Activated naive CD8-positive, alpha-beta T cell treated with anti-CD3 and anti-CD28 coated beads, Interleukin-2, amount 10 ng/mL, durations not matched to agents 7 days and 5 days (primary cell): Measurements from ENCODE around the gene TTC14. TPM values are rescaled to one million over a fixed set of nuclear protein-coding genes. Genes with fewer than 3 reads are reported as not detected.
"Not testable (repeated sequence)": the region's sequence is repeated elsewhere in the genome, so short reads cannot be mapped to it uniquely, and the experiment has no call there.

ENCODE experiments used
- ATAC-seq: fragments of 150-1000 bp; cut with Tn5 transposase; one replicate; pipeline ENCODE4 v1.10.0; 2021; ENCODE audit warnings: low read depth, moderate library complexity
- POLR2A ChIA-PET: fragments of 350-600 bp; sonication (Branson Sonifier 250); formaldehyde crosslinking; loops from one replicate; lab custom pipeline; 2021; ENCODE audit warnings: antibody characterized with exemption; lab: Charles Lee
- DNase-seq: peaks from one replicate; pipeline ENCODE4 v3.0.0; 2021
- H3K27ac Mint-ChIP-seq: one replicate; pipeline ENCODE4 v1.8.0; 2022; ENCODE audit warnings: mild to moderate bottlenecking, mixed read lengths
- H3K27me3 Mint-ChIP-seq: one replicate; pipeline ENCODE4 v1.8.0; 2022; ENCODE audit warnings: mild to moderate bottlenecking, moderate library complexity, mixed read lengths
- H3K36me3 Mint-ChIP-seq: one replicate; pipeline ENCODE4 v1.8.0; 2021; ENCODE audit warnings: mild to moderate bottlenecking, mixed read lengths
- H3K4me1 Mint-ChIP-seq: one replicate; pipeline ENCODE4 v1.8.0; 2021; ENCODE audit warnings: mixed read lengths
- H3K4me3 Mint-ChIP-seq: one replicate; pipeline ENCODE4 v1.8.0; 2022; ENCODE audit warnings: mild to moderate bottlenecking, moderate library complexity, mixed read lengths
- H3K9me3 Mint-ChIP-seq: one replicate; pipeline ENCODE4 v1.8.0; 2021; ENCODE audit warnings: mixed read lengths
- total RNA-seq, 2 experiments: library from RNA; stranded (reverse); gene quantifications; one replicate each; pipeline ENCODE4 v1.2.3, GENCODE V29; 2021

Gene TTC14
- 100 to 1,000 TPM in 1 of 2 experiments, 10 to 100 TPM in 1; 95.3 to 112 TPM for total RNA-seq

- peaks cover 8% of the 10 kb centered on the region for H3K36me3 Mint-ChIP-seq
- peak; percentile 92 for DNase-seq
- H3K27ac Mint-ChIP-seq, result peak within 1 kb of the TSS; percentile 94
- peaks cover 2% of the 10 kb centered on the region for H3K9me3 Mint-ChIP-seq
- peak; percentile 91 for ATAC-seq
- peaks cover 8% of the 10 kb centered on the region for H3K27me3 Mint-ChIP-seq
- POLR2A ChIA-PET, result interaction anchor here (0.5 to 2.6 kb wide), 13 partner anchors 10 to 1255 kb away, joined by 3 to 17 read pairs (median 4); partner anchors contain the start of genes MFN1, MRPL47, NDUFB5 and USP13
- H3K4me3 Mint-ChIP-seq, result peak within 1 kb of the TSS; percentile 94
- H3K4me1 Mint-ChIP-seq, result peaks cover 21% of the 10 kb centered on the region
Measured at GRCh38 chr3:180601688-180602666, at the start of gene TTC14. TTC14 (plus strand) TSS chr3:180602163; CDS start chr3:180602262, 99 bp downstream.

- Mint-ChIP-seq H3K27ac (no peak overlapping the region), H3K4me3 (no peak overlapping the region), H3K27me3 (no peaks in the 10 kb centered on the region), H3K36me3 (no peaks in the 10 kb centered on the region), H3K9me3 (peaks cover 2% of the 10 kb centered on the region), H3K4me1 (no peaks in the 10 kb centered on the region)
- DNase-seq (no peak), ATAC-seq (no peak)
- POLR2A ChIA-PET, result no interaction called here
Measured at GRCh38 chr3:180563406-180563805, 38.6 kb upstream of the TTC14 start.

GRCh38 chr3:180564676-180565075 is 37.3 kb upstream of the TTC14 start:
- DNase-seq, result no peak
- Mint-ChIP-seq H3K27me3 (no peaks in the 10 kb centered on the region), H3K4me3 (no peak overlapping the region), H3K4me1 (no peaks in the 10 kb centered on the region), H3K27ac (no peak overlapping the region), H3K9me3 (no peaks in the 10 kb centered on the region), H3K36me3 (no peaks in the 10 kb centered on the region)
- no peak for ATAC-seq
- POLR2A ChIA-PET, result no interaction called here

GRCh38 chr3:180570238-180570637 is 31.7 kb upstream of the TTC14 start:
- POLR2A ChIA-PET, result no interaction called here
- H3K4me3 Mint-ChIP-seq, result no peak overlapping the region
- no peak for ATAC-seq

GRCh38 chr3:180571831-180572598 is 29.9 kb upstream of the TTC14 start:
- ATAC-seq (no peak), DNase-seq (no peak)
- Mint-ChIP-seq H3K4me3 (no peak overlapping the region), H3K4me1 (no peaks in the 10 kb centered on the region), H3K9me3 (no peaks in the 10 kb centered on the region), H3K27ac (no peak overlapping the region), H3K27me3 (peaks cover 2% of the 10 kb centered on the region), H3K36me3 (no peaks in the 10 kb centered on the region)
- POLR2A ChIA-PET, result no interaction called here

More at GRCh38 chr3:180570238-180570637, 31.7 kb upstream of the TTC14 start:
- no peaks in the 10 kb centered on the region for H3K36me3 Mint-ChIP-seq
- H3K9me3 Mint-ChIP-seq, result no peaks in the 10 kb centered on the region
- no peaks in the 10 kb centered on the region for H3K4me1 Mint-ChIP-seq
- H3K27me3 Mint-ChIP-seq, result no peaks in the 10 kb centered on the region
- DNase-seq, result no peak
- no peak overlapping the region for H3K27ac Mint-ChIP-seq

- Mint-ChIP-seq H3K27me3 (peaks cover 2% of the 10 kb centered on the region), H3K27ac (no peak overlapping the region), H3K4me1 (no peaks in the 10 kb centered on the region), H3K9me3 (no peaks in the 10 kb centered on the region), H3K4me3 (no peak overlapping the region), H3K36me3 (no peaks in the 10 kb centered on the region)
- ATAC-seq (no peak), DNase-seq (no peak)
- POLR2A ChIA-PET, result no interaction called here
Measured at GRCh38 chr3:180575571-180575970, 26.4 kb upstream of the TTC14 start.

- no peaks in the 10 kb centered on the region for H3K4me1 Mint-ChIP-seq
- POLR2A ChIA-PET, result no interaction called here
- no peaks in the 10 kb centered on the region for H3K9me3 Mint-ChIP-seq
- H3K36me3 Mint-ChIP-seq, result no peaks in the 10 kb centered on the region
- no peak overlapping the region for H3K27ac Mint-ChIP-seq
- DNase-seq, result no peak
- ATAC-seq, result no peak
- H3K4me3 Mint-ChIP-seq, result no peak overlapping the region
- H3K27me3 Mint-ChIP-seq, result peaks cover 9% of the 10 kb centered on the region
Measured at GRCh38 chr3:180580934-180581333, 21.0 kb upstream of the TTC14 start.

GRCh38 chr3:180590396-180590795 is 11.6 kb upstream of the TTC14 start:
- POLR2A ChIA-PET, result no interaction called here
- DNase-seq (no peak), ATAC-seq (no peak)
- Mint-ChIP-seq H3K27me3 (peaks cover 5% of the 10 kb centered on the region), H3K4me3 (no peak overlapping the region), H3K36me3 (no peaks in the 10 kb centered on the region), H3K27ac (no peak overlapping the region), H3K4me1 (no peaks in the 10 kb centered on the region), H3K9me3 (no peaks in the 10 kb centered on the region)

- H3K9me3 Mint-ChIP-seq, ATAC-seq, H3K27me3 Mint-ChIP-seq, POLR2A ChIA-PET, H3K27ac Mint-ChIP-seq, H3K4me3 Mint-ChIP-seq, DNase-seq, H3K4me1 Mint-ChIP-seq, H3K36me3 Mint-ChIP-seq: not testable (repeated sequence)
Measured at GRCh38 chr3:180593631-180594030, 8.3 kb upstream of the TTC14 start.

- Mint-ChIP-seq H3K4me1 (no peaks in the 10 kb centered on the region), H3K27ac (no peak overlapping the region), H3K4me3 (no peak overlapping the region), H3K36me3 (no peaks in the 10 kb centered on the region), H3K9me3 (no peaks in the 10 kb centered on the region), H3K27me3 (peaks cover 10% of the 10 kb centered on the region)
- ATAC-seq (no peak), DNase-seq (no peak)
- POLR2A ChIA-PET, result no interaction called here
Measured at GRCh38 chr3:180594631-180595558, 7.1 kb upstream of the TTC14 start.

GRCh38 chr3:180595559-180595935 is 6.4 kb upstream of the TTC14 start:
- no peak for DNase-seq
- H3K9me3 Mint-ChIP-seq, result no peaks in the 10 kb centered on the region
- H3K36me3 Mint-ChIP-seq, result no peaks in the 10 kb centered on the region
- ATAC-seq, result no peak
- H3K4me3 Mint-ChIP-seq, result no peak overlapping the region
- POLR2A ChIA-PET, result no interaction called here
- H3K27ac Mint-ChIP-seq, result no peak overlapping the region
- no peaks in the 10 kb centered on the region for H3K4me1 Mint-ChIP-seq
- H3K27me3 Mint-ChIP-seq, result peaks cover 11% of the 10 kb centered on the region

- Mint-ChIP-seq H3K27me3 (peaks cover 9% of the 10 kb centered on the region), H3K36me3 (peaks cover 8% of the 10 kb centered on the region), H3K4me3 (no peak overlapping the region), H3K9me3 (peaks cover 2% of the 10 kb centered on the region), H3K27ac (no peak overlapping the region), H3K4me1 (peaks cover 20% of the 10 kb centered on the region)
- POLR2A ChIA-PET, result interaction anchor here (1.7 kb wide), 1 partner anchor 12 kb away, joined by 4 read pairs; no protein-coding TSS in a partner anchor
- ATAC-seq, result no peak
- DNase-seq, result no peak
Measured at GRCh38 chr3:180600473-180600872, 1.5 kb upstream of the TTC14 start.
